Activated CD4-positive, alpha-beta T cell treated with anti-CD3 and anti-CD28 coated beads, Interleukin-2, amount 50 U/mL, for 4 hours (primary cell): ENCODE results near the gene ATG2A.

Experiments used
- DNase-seq, 2 experiments: peaks; one replicate each; pipeline ENCODE4 v3.0.0-alpha.2; 2020

ATG2A gene

DNA sequence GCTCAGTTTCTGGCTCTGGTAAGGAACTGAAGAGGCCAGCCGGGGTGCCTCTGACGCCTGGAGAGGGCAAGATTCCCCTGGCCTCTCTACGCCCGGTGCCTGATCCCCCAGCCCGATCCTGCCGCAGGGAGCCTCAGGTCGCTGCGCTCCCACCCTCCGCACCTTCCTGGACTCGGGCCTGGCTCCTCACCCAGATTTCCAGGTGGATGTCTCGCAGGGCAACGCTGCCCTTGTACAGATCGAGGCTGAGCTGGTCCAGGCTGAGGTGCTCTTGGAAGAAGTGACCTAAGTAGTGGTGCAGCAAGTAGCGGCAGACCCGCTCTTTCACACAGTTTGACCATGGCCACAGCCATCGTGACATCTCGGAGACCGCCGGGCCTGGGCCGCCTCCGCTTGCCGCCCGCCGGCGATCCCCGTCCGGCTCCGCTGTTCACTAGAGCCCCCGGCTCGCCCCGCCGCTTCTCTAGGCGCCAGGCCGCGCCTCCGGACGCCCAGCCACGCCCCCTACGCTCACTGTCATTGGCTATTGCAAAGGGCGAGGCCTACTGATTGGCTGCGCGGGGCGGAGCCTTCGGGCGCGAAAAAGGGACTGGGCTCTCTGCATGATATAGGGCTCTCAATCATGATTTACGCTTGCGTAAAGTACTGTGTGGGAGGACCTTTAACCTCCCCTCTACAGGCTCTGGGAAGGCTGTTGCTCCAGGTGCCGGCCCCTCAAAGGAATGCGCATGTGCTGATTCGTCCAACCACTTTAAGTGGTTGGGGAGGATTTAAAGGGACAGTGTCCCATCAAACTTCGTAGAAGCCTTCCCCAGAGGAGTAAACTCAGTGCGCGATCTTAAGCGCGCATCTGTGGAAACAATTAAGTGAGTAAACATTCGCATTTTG lies at the start of gene ATG2A:
Gene ATG2A (minus strand): TSS at position 435 of the 888 bp plus-strand sequence. CDS start 74 bp downstream, at position 361.
- DNase-seq, result peak; percentile 99

DNA sequence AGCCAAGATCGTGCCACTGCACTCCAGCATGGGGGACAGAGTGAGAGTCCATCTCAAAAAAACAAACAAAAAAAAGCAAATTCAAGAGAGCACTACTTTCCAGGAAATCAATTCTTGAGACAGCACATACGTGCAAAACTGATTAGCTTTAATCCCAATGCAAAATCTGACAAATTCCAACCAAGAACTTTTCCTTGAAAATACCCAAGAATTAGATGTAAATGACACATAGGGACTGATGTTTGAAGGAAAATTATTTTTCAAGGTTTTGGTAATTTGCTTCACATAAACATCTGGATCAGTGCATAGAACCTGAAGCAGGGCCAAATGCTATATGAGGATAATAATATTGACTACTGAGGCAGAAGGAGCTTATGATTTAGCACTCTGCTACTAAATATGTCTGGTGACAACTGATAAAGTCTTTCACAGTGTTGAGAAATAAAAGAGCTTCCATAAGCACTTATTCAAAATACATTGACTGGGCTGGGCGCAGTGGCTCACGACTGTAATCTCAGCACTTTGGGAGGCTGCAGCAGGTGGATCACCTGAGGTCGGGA lies 46.1 kb upstream of the ATG2A start:
- DNase-seq, result no peak

DNA sequence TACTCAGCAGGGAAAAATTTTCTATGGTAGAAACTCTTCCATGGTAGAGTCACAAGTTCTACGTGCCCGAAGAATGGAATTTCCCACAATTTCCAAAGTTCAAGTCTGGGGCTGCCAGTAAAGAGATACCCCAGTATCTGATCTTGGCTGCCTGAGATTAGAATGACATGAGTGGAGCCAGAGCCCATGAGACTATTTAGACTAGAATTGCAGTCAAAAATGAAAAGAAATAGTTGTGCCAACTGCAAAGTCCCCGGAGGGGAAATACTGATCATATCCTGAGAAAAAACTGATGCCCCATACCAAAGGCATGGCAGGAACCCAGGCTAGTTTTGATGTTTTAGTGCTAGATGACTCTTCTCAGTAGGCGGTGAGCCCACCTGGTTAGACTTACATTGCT lies 43.7 kb upstream of the ATG2A start:
- DNase-seq, result no peak

GRCh38 chr11:64959498-64959897 lies 42.5 kb upstream of the ATG2A start:
- DNase-seq, result no peak

DNA sequence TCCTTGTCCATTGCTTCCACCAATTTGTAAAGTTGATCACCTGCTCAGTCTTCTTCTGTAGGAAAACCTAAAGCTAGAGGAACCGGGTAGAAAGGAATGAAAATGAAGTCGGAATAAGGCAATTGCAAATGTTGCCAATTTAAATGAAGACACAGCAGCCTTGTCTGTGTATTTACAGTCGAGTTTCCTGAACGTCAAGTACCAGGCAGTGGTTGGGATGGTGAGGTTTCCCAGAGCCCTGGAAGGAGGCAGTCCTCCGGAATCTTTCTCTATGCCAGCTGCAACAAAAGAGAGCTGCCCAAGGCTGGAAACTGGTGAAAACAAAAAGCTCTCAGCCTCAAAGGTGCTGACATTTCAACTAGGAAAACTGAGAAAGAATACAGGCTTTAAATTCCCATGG lies 37.2 kb upstream of the ATG2A start:
- DNase-seq, result no peak

DNA sequence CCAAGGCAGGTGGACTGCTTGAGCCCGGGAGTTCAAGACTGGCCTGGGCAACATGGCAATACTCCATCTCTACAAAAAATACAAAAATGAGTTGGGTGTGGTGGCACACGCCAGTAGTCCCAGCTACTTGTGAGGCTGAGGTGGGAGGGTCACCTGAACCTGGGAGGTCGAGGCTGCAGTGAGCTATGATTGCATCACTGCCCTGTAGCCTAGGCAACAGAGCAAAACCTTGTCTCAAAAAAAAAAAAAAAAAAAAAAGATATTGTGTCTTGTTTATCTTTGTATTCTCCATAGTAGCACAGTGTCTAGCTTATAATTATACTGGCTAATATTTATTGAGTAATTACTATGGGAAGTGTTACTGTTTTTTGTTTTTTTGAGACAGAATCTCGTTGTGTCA lies 34.5 kb upstream of the ATG2A start:
- DNase-seq, result no peak

DNA sequence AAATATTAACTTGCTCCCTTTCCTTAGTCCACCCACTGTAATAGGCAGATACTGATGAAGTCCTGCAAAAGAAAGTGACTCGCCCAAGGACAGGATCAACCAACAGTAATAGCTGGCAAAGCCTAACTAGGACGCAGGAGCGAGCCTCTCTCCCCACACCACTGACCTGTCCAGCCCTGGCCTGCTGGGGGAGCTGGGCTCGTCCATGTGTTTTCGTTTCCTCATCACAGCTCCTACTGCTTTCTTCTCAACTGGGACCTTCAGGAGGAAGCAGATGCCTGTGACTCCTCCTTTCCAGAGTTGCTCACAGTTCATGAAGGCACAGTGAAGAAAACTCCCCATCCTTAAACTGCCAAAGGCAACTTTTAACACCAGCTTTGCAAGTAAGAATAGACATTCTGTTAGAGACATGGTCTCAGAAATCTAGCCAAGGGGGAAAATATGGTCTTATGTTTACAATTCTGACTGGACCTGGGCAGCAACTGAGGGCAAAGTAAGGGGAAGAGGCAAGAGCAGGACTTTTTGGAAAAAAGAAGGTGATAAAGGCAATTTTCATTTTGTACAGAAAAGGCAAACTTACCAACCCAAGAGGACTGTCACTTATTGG lies 30.3 kb upstream of the ATG2A start:
- no peak for DNase-seq

- no peak for DNase-seq
Measured at GRCh38 chr11:64936539-64936938, 19.5 kb upstream of the ATG2A start.

DNA sequence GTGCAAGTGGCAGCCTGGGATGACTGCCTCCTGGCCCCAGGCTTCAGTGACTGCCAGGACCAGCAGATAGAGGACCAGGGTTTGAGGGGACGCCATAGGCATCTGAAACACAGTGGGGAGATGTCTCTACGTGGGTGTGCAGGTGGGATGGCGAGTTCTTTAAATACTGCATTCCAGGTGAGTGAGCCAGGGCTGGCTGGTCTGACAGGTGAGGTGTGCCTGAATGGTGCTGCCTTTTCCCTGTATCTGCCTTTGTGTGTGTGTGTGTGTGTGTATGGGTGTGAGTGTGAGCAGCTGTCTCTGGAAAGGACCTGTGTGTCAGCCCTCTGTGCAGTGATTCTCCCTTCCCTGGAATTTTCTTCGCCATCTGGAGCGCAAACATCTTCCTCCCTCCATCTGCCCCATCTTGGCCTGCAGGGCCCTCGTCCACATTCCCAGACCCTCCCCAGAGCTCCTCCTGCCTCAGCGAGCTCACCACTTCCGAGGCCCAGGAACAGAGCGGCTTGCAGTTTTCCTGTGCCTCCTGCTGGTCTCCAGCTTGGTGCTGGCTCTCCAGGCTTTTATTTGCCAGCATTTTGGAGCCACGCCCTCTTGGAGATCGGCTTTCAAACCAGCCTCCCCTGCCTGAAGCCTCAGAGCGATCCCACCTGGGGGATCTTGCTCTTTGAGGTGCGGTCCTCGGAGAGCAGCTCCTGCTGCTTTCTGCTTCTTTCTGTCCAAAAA lies 18.5 kb upstream of the ATG2A start, which contains the start of gene GPHA2:
Gene GPHA2 (minus strand): TSS at position 535 of the 723 bp plus-strand sequence. CDS start 433 bp downstream, at position 102.
- DNase-seq, result no peak

GRCh38 chr11:64934682-64935358 lies 17.8 kb upstream of the ATG2A start:
- no peak for DNase-seq

GRCh38 chr11:64933935-64934681 lies 17.1 kb upstream of the ATG2A start:
- no peak for DNase-seq

- DNase-seq, result no peak
Measured at GRCh38 chr11:64933213-64933934, 16.4 kb upstream of the ATG2A start.

- DNase-seq, result no peak
Measured at GRCh38 chr11:64932324-64932723, 15.3 kb upstream of the ATG2A start.

DNA sequence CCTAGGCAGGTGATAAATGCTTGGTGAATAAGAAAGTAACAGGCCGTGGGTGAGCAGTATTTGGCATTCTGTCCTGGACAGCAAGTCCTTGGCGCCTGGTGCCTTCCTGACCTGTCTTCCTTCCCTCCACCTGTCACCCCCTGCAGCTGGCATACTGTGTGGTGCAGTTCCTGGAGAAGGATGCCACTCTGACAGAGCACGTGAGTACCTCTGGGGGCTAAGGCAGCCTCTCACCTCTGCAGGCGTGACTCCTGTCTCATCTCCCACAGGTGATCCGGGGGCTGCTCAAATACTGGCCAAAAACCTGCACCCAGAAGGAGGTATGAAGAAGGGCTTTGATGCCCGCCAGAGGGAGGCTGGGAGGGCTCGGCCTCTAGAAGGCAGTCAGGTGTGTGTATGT lies 14.3 kb upstream of the ATG2A start:
- DNase-seq, result no peak

DNA sequence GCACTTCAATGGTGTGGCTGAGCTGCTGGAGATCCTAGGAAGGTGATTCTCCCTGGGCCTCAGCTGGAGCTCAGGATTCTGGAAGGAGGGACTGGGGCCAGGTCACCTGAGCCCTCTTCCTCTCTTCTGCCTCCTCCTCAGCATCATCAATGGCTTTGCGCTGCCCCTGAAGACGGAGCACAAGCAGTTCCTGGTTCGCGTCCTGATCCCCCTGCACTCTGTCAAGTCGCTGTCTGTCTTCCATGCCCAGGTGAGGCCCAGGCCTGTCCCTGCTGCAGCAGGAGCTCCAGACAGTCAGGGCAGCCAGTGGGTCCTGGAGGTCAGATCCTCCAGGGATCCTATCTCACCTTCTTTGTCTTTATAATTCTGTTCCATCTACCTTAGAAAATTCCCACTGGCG lies 13.3 kb upstream of the ATG2A start:
- no peak for DNase-seq

GRCh38 chr11:64929625-64930024 lies 12.6 kb upstream of the ATG2A start:
- DNase-seq, result no peak

- DNase-seq, result no peak
Measured at GRCh38 chr11:64928957-64929356, 11.9 kb upstream of the ATG2A start.

DNA sequence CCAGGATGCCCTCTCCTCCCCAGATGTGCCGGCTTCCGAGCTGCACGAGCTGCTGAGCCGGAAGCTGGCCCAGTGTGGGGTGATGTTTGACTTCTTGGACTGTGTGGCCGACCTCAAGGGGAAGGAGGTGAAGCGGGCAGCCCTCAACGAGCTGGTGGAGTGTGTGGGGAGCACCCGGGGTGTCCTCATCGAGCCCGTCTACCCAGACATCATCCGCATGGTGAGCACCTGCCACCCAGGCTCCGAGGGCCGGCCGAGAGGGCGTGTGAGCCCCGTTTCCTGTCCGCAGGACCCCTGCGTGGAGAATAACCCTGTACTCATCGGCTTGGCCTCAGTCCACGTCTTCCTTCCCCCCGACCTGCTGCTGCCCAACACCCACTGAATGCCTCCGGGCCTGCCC lies 9.7 kb upstream of the ATG2A start:
- DNase-seq, result no peak

DNA sequence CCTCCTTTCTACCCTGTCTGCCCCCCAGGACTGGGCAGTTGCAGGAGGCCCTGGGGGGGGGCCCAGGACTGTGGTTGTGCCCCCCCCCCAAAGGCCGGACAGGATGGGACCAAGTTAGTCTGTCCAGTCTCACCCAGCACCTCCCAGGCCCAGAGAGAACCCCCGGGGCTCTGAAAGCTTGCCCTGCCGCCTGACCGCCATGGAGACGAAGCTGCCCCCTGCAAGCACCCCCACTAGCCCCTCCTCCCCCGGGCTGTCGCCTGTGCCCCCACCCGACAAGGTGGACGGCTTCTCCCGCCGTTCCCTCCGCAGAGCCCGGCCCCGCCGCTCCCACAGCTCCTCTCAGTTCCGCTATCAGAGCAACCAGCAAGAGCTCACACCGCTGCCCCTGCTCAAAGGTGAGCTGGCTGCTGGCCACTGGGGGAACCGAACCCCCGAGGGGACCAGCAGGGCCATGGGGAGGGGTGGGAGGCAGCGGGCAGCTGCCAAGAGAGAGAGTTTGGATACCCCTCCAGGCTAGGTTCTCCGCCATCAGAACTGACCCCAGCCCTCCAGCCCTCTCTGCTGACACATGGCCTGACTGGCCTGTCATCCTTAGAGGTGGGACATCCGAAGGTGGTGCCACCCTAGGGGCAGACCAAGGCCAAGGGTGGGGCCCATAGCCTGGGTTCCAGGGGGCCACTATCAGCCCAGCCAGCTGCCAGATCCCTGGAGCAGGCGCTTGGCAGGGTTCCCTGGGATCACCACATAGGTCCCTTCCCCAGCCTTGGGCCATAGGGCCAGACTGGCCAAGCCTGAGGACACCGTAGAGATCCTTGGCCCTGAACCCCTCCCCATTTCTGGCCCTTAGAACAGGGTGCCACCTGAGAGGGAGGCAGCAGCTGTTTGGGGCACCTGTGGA lies 8.8 kb upstream of the ATG2A start:
- DNase-seq, result no peak

- DNase-seq, result no peak
Measured at GRCh38 chr11:64924910-64925284, 7.9 kb upstream of the ATG2A start.
